Transverse colon (tissue), 3 donors: ENCODE data around the gene TSHB.

Experiments used
- EP300 ChIP-seq: sonication (generic); formaldehyde crosslinking; IDR thresholded peaks from one replicate; pipeline ENCODE4 v1.6.1; 2017; ENCODE audit warnings: antibody characterized with exemption, low read depth
- POLR2AphosphoS5 ChIP-seq, 3 donors: sonication (generic); formaldehyde crosslinking; IDR thresholded peaks; one replicate each; pipeline ENCODE4 v1.6.1; 2016; ENCODE audit warnings: antibody characterized with exemption in 3 of 3

GRCh38 chr1:114982251-114982650, 47.4 kb upstream of the TSHB start:
- TF ChIP-seq POLR2AphosphoS5 (IDR thresholded peaks at IDR 0.05): no peak
- TF ChIP-seq EP300: no peak
